NCI-H2196 (cell line): ENCODE results near the gene FAF1.

Source experiments
- DNase-seq: peaks from one replicate; lab custom pipeline; 2025; ENCODE audit not compliant: unreplicated experiment; lab: John Stamatoyannopoulos, UW

The FAF1 gene

DNA sequence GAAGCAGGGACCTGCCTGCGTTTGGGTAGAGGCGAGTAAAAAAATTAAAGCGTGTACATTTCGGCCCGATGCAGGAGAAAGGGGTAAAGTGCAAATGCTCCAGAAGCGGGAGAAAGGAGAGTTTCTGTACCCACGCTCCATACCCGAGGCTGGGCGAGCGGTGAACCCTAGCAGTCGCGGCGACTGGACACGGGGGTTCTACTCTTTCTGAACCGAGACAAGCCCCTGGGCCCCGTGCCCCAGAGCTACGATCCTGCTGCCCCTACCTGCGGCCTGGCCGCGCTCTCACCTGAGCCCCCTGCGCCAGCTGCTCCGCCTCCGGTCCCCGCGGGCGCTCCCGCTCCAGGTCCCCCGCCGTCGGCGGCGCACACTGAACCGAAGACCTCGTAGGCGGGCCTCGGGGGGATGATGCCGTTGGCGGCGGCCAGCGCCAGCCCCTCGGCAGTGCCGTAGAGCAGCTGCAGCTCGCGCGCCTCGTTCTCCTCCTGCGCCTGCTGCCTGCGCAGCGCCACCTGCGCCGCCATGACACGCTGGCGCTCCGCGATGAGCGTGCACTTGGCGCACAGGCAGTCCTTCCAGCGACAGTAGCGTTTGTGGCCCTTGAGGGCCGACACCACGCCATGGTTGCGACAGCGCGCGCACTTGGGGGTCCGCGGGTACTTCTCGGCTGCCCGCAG, 539.2 kb downstream of the FAF1 start:
- DNase-seq: no peak

DNA sequence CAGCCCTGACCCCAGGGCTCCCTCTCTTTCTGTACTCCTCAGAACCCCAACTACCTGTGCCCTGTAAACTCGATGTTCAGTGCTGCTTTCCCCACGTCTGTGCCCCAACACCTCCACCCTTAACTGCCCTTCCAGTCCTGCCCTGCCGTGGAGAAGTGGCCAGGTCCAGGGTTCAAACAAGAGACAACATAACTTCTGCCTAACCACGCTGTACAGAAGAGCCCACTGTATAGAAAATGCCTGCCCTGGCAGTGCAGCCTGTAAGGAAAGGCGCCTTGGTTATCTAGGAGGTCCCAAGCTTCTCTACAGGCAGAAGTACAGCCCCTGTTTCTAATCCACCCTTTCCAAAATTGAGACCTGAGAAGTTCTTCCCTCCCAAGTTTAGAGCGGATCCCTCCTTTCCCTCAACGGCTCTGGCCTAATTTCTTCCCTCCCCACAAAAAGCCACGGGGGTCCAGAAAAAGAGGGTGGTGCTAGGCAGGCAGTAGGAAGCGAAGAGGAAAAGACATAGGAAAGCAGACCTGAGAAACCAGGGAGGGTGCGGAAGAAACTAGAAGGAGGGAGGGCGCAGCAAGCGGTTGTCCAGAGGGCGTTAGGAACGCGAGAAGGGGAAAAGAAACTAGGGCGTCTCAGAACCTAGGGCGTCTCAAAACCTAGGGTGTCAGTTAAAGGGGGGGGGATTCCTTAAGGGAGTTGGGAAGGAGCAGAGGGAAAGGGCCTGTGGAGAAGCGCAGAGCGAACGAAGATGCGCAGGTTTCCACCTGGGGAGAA, 540.0 kb downstream of the FAF1 start:
- no peak for DNase-seq

DNA sequence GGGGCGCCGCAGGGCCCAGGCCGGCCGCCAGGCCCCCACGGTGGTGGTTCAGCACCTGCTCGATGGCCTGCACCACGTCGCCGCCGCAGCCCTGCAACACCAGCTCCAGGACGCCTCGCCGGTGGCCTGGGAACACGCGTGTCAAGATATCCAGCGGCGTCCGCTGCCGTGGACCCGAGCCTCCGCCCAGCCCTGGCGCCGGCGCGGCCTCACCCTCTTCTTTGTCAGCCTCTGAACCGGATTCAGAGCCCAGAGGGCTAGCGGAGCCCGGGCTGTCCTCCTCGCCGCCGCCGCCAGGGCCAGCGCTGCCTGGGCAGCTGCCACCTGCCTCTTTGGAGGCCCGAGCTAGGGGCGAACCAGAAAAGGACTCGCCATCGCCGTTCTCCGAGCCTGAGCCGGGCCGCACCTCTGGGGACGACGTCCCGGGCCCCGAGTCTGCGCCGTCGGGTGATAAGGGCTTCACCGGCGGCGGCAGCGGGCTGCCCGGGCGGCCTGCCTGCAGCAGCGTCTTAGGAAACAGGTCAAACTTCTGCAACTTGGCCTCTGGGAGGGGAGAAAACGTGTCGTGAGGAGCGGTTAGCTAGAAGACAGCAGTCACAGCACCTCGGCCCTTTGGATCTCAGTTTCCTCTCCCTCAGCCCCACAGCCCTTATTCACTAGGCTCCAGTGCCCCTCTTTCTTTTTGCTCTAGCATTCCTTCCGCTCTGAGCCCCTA, 540.7 kb downstream of the FAF1 start:
- no peak for DNase-seq

DNA sequence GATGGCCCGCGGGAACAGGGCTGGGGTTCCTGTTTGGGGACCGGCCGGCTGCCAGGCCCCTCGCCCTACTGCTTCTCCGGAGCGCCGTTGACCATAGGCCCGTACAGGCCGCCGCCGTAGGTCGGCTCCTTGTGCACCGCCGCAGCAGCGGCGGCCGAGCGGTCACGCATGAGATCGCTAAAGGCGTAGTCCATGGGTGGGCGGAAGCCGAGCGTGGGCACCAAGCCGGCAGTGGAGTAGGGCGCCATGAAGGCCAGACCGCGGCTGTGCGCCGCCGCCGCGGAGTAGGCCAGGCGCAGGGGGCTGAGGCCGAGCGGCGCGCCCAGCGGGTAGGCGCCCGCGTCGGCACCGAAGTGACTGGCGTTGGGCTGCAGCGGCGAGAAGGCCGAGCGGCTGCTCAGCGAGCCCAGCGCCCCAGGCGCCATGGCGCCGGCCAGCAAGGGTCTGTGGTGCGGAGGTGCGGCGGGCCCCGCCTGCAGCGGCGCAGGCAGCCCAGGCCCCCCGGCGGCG, 541.4 kb downstream of the FAF1 start:
- DNase-seq: no peak

DNA sequence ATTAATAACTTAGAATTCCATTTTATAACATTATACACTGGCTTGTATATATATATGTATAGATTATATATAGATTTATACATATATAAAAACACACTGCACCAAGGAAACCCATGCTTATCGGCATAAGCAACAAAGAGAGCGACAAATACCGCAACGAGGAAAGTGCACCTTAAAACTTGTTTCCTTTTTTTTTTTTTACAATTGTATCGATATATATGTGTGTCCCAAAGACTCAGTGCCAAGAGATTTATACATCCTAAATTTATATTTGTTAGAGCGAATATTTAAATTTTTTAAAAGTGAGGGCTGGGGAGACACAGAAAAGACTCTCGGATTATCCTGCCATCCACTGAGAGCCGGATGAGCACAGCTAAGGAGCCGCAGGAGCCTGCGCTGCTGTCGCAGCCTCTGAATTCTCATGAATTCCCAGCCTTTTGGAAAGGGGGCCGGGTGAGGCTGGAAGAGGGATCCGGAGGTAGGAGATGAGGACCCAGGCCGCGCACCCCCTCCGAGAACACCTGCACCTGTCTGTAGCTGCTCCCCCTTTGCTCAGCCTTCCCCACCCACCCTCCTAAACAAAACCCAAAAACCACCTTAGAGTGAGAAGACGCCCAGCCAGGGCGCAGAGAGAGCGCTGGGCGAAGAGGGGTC, 542.0 kb downstream of the FAF1 start:
- no peak for DNase-seq

DNA sequence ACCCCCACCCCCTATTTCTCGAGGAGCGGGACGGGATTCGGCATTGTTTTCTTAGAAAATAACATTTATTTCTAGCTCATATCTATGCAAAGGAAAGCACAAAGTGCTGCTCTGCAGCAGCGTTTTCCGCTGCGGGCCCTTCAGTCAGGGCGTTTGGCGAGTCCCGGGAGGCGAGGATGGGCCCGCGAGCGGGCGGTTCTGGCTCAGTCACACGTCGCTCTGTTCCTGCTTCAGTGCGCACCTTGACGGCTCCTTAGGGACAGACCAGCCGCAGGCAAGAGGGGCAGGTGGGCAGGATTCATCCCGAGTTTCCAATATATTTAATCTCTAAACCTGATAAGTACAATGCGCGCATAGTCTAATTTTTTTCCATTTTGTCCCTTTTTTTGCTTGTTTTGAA, 542.6 kb downstream of the FAF1 start:
- DNase-seq: no peak

DNA sequence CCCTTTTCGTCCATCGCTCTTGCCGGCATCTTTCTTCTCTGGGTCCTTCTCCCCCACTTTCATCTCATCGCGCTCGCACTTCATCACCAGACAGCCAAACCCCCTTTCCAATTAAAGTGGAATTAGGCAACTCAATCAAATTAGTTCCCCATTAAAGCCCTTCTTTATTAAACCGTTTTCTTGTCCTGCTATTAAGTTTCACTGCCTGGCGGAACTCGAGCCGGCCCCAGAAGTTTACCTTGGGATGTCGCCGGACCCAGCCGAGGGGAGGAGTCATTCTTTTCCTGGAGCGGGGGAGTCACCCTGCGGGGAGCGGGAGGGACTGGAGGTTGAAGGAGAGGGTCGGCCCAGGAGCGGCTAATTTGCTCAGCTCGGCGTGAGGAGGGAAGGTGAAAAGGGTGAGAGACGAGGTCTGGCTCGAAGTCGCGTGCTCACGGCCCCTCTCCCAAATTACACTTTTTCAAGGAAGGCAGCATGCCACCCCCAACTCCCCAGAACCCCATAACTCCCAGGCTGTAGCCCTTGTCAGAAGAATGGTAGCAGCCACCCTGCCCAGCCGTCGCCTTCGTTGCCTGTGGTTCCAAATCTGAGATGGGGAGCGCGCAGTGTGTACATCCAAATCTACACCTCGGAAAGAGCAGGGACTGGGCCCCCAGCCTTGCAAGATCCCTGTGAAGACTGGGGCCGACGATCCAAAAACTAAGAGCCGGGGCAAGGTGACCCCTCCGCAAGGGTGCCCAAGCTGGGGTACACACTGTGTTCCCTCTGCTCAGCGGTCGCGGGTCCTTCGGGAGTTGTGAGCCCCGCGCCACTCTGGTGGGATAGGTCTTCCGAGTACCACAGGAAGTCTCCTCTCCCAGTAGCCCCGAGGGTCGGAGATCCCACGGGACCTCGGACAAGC, 543.3 kb downstream of the FAF1 start:
- DNase-seq: no peak

DNA sequence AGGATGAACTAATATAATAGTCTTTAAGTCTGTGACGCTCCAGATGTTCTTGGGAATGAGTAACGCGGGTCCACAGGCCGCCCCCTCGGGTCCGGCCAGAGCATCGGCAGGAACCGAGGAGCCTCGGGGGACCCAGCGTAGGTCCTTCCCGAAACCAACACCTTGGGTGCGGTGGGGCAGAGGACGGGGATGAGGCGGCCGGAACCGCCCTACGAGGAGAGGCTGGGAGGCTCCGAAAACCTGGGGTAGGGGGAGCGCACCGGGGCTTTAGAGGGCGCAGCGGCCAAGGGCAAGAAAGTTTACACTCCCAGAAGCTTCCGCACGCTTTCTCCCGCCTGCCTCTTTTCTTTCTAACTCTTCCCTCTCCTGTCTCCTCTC, 543.9 kb downstream of the FAF1 start:
- DNase-seq: no peak

DNA sequence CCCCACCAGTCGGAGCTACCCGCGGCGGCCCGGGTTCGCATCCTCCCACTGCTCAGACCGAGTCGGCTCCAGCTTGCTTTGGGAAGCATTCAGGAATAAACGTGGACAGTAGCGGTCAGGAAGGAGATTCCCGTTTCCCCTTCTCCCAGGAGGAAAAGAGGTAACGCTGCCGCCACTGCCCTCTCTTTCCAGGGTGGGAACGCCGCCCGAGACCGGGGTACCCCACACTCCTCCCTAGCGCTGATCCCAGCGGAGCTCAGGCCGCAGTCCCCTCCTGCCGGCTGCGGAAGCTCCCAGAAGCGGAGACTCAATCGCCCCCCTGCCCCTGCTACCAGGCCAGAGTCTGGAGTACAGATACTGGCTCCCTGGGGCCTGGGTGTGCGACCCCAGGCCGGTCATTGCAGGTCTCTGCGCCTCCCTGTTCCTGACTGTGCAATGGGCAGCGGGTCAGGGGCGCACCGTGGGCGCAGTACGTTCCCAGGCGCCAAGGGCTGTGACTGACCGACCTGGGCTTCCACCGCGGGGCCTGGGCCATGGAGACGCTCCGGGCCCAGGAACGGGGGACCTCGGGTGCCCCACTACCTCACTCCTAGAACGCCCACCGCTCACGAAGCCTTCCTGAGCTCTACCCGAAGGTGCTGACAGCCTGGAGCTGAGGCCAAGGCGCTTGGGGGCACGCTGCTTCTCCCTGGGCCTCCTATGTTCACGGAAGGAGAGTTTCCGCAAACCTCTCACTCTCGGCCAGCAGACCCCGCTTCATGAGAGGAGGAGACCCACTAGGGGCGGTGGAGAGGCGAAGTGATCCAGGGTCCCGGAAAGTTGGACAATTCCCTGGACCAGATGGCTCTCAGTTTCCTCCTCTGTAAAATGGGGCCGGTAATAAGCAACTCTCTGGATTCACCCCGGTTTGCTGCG, 544.6 kb downstream of the FAF1 start:
- no peak for DNase-seq

DNA sequence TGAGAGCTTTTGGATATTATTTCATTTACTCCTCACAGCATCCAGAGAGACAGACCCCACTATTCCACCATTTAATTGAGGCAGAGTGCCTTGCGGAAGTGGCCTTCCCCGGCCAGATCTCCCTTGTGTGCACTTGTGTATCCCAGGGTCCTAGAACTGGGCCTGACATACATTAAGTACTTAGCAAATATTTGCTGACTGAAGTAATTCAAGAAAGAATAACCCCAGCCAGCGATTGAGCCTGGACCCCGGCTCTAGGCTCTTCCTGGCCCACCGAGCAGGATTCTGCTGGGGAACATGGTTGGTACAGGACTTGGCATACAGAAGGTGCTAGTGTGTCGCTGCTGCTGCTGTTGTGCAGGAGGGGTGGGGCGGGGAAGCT, 545.2 kb downstream of the FAF1 start:
- DNase-seq: no peak

DNA sequence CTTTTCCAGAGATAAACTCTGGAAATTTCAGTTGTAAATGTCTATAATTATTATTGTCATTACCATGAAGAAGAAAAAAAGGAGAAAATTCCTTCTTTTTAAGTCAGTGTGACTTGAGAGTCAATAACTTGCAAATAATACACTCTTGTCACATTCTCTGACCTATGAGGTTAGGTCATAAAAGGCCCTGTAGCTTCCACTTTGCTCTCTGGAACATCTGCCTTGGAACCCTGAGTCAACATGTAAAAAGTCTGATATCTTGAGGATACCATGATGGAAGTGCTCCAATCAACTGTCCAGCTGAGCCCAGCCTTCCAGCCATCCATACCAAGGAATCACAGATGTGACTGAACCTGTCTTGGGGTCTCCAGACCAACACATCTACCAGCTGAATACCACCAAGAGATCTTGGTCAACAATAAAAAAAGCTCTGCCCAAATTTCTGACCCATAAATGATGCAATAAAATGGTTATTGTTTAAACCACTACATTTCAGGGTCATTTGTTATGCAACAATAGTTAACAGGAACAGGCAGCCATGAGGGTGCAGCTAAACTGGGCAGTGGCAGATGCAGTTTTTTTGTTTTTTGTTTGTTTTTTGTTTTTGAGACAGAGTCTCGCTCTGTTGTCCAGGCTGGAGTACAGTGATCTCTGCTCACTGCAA, 547.1 kb downstream of the FAF1 start:
- no peak for DNase-seq

DNA sequence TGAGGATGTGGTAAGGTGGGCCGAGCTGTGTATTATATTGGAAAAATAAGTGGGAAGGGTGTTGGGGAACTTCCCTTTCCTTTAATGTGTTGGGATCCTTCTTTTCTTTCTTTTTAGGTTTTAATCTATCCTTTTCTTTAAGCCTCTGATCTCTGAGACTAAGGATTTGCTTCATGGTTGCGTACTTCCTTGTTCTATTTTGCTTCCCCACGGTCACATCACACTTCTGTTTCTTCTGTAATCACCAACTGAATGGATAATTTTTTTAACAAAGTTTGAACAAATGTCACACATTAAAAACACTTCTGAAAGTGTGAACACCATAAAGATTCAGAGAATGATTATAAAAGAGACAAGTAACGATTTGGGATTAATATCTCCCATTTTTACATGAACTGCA, 554.3 kb downstream of the FAF1 start:
- DNase-seq: no peak

DNA sequence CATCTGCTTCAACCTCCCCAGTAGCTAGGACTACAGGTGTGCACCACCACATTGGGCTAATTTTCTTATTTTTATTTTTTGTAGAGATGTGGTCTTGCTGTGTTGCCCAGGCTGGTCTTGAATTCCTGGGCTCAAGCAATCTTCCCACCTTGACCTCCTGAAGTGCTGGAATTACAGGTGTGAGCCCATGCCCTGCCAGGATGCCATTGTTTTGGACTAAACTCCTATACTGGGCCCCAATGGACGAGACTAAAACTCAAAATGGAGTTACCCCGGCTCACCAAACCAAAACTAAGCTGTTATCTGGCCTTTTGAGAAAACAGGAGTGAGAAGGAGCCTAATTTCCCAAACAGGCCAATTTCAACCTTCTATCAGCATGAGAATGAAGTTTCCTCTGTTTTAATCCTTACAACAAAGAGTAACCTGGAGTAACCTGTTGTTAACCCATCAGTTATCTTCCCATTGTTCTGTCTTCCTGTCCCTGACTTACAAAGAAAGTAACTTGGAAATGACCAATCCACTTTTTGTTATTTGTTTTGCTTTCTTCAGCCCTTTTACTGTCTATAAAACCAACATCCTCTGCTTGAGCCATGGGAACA, 566.4 kb downstream of the FAF1 start:
- DNase-seq: no peak
